ENCODE data around the gene SERINC3.

- TF ChIP-seq CTCF (IDR thresholded peaks at IDR 0.05; ENCODE audit: insufficient read depth, low read length) (no peak), REST (IDR thresholded peaks at IDR 0.05; ENCODE audit: insufficient replicate concordance, low read depth) (no peak), POLR2AphosphoS5 (IDR thresholded peaks at IDR 0.05; ENCODE audit: low read depth) (no peak), GABPA (IDR thresholded peaks at IDR 0.05; ENCODE audit: low read depth) (no peak)
These were observed 51.5 kb downstream of the SERINC3 start for GRCh38 chr20:44470327-44470726.
